Heart left ventricle (tissue), 13 donors: Measurements from ENCODE around the gene SLC35B3.

Source experiments
- POLR2A ChIP-seq, 2 donors: fragments of 450-650 bp; IDR thresholded peaks; one replicate each; pipeline ENCODE4 v1.6.1; 2017; ENCODE audit warnings: antibody characterized with exemption in 2 of 2, mild to moderate bottlenecking in 2 of 2, moderate library complexity in 2 of 2
- TF ChIP-seq, protein P1 (sequence below), 12 donors: fragments of 200-600 bp; sonication (generic) in 4 of 12; IDR thresholded peaks; one replicate each; pipeline versions ENCODE4 v1.5.0 to v1.8.0; 2018 to 2022; ENCODE audit warnings: antibody characterized with exemption in 12 of 12, mild to moderate bottlenecking in 5 of 12
- donor health status: ischemic (EF 13 %, LVEDD 7.1; RV severe dilation, severe dysfunction).
- donor health status: DM: no; HTN: yes; CAD: no.
- donor health status: DM: no; HTN: no; CAD: no.
- donor health status: ischemic (EF 25% LVEDD 6.9; RV normal size, moderate dysfunction).
- donor health status: ischemic (EF 25% LVEDD 5.7; RV mildly dilated, moderate dysfunction).
- donor health status: ischemic (EF 35%, LVEDD 5.7; RV mildly dilated, moderate dysfunction).
- donor health status: nonischemic (EF 11% LVEDD 7.7; RV severe dilation, severe dysfunction).
- donor health status: DM: yes; HTN: yes; CAD: no.
- donor health status: PGD.
- donor health status: ischemic (EF 29% LVEDD 5.4; RV normal size, mild dysfunction).
- donor health status: nonischemic (EF 23%, LVEDD 6.1; RV moderate dilation, normal function).

- TF ChIP-seq POLR2A (IDR thresholded peaks at IDR 0.05): no peak
- TF ChIP-seq, protein P1, sequence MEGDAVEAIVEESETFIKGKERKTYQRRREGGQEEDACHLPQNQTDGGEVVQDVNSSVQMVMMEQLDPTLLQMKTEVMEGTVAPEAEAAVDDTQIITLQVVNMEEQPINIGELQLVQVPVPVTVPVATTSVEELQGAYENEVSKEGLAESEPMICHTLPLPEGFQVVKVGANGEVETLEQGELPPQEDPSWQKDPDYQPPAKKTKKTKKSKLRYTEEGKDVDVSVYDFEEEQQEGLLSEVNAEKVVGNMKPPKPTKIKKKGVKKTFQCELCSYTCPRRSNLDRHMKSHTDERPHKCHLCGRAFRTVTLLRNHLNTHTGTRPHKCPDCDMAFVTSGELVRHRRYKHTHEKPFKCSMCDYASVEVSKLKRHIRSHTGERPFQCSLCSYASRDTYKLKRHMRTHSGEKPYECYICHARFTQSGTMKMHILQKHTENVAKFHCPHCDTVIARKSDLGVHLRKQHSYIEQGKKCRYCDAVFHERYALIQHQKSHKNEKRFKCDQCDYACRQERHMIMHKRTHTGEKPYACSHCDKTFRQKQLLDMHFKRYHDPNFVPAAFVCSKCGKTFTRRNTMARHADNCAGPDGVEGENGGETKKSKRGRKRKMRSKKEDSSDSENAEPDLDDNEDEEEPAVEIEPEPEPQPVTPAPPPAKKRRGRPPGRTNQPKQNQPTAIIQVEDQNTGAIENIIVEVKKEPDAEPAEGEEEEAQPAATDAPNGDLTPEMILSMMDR (IDR thresholded peaks at IDR 0.05): no peak
Measured at GRCh38 chr6:8481727-8482126, 46.4 kb upstream of the SLC35B3 start.
